GM18520 (cell line): ENCODE data around the gene PDE4A.
"Not testable (repeated sequence)": the region's sequence is repeated elsewhere in the genome, so short reads cannot be mapped to it uniquely, and the experiment has no call there.

Experiments used
- ATAC-seq: cut with Tn5 transposase; IDR thresholded peaks from one replicate; pipeline ENCODE4 v1.9.1; 2021; ENCODE audit not compliant: unreplicated experiment

The PDE4A gene

DNA sequence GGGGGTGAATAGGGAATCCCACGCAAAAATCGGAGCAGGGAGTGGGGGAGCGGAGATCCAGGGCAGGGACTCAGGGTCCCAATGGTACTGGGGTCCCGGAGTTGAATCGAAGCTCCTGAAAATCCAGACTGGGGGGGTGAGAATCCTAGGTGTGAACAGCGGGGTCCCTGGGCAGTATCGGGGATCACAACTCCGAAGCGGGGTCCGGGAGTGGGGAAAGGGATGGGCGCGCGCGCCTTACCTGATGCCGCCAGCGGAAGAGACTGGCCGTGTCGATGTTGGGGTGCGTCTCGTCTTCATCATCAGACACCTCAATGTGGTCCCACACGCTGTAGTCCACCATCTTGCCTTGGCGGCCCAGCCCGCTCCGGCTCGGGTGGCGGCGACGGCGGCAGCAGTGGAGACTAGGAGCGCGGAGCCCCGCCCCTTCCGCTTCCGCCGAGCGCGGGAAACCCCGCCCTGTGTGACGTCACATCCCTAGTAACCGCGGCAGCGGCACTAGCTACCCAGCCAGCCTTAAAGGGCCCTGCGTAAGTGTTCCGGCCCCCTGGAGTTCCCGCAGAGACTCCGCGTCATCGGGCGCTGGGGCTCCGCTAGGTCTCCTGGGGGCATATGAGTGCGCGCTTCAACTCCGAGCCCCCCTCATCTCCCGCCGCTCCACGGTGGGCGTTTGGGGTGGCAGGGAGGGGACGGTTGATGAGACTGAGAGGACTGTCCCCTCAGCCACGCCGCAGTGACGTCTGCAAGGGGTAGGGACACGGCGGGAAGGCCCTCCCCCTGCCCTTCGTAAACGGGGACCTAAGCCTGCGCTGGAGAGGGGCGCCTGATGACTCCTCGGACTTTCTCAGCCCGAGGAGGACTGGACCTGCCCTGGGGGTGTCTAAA lies 17.0 kb upstream of the PDE4A start, which contains the start of gene CDC37:
TSS of gene CDC37 (minus strand) at position 406 of the 885 bp plus-strand sequence. CDS start at position 343, 63 bp downstream.
- peak; percentile 77 for ATAC-seq

DNA sequence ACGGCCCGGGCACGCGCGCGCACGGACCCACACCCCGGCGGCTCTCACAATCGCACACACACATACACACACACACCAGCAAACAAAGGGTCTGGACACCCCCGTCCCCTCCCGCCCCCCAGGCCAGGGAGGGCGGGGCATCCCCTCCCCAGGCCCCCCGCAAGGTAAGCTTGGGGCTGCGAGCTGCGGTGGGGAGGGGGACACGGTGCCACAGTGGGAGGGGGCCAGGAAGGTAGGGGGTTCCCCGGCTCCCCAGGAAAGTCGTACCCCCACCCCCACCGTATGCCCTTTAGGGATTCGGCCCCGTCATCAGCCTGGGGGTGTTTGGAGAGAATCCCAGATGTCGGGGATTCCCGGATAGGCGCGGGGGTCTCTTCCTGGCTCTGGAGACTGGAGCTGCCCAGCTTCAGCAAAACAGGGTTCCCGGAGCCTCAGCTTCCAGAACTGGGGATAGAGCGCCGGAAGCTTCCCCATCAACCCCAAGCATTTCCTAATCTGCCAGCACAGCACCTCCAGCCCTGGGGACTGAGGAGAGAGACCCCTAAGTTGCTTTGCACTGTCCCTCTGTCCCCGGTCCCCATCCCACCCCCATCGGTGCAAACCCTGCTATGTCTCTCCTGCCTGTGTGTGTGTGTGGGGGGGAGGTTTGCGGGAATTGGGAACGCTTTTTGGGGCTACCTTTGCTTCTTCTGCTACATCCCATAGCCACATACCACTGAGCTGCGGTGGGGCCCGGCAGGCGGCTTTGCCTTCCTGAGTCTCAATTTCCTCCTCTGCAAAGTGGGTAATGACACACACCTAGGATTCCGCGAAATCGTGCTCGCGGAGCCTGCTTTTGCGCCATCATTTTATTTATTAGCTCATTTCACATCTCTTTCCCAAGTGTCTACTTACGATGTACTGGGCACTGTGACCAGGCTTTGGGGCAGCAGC lies 15.2 kb upstream of the PDE4A start:
- no peak for ATAC-seq

DNA sequence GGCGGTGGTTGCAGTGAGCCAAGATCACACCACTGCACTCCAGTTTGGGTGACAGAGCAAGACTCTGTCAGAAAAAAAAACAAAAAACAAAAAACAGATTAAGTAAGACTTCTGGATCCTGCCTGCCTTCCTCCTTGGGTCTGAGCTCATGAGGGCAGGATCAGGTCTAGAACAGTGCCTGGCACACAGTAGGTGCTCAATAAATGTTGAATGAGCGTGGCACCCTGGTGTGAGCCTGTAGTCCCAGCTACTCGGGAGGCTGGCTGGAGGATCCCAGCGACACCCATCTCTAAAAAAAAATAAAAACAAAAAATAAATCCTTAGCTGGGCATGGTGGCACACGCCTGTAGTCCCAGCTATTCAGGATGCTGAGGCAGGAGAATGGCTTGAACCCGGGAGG lies 14.1 kb upstream of the PDE4A start:
- no peak for ATAC-seq

DNA sequence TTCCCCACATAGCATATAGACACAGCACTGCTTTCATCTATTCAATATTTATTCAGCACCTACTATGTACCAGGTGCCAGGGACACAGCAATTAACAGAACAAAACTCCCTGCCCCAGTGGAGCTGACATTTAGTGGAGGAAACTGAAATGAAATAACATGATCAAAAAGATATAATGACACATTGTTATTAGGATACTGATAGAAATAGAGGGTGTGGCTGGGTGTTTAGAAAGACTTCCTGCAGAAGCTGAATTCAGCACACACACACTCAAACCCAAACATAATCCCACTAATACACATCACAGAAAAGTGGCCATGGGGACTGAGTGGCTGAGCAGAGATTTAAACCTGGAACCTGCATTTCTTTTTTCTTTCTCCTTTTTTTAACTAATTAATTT lies 13.2 kb upstream of the PDE4A start:
- no peak for ATAC-seq

DNA sequence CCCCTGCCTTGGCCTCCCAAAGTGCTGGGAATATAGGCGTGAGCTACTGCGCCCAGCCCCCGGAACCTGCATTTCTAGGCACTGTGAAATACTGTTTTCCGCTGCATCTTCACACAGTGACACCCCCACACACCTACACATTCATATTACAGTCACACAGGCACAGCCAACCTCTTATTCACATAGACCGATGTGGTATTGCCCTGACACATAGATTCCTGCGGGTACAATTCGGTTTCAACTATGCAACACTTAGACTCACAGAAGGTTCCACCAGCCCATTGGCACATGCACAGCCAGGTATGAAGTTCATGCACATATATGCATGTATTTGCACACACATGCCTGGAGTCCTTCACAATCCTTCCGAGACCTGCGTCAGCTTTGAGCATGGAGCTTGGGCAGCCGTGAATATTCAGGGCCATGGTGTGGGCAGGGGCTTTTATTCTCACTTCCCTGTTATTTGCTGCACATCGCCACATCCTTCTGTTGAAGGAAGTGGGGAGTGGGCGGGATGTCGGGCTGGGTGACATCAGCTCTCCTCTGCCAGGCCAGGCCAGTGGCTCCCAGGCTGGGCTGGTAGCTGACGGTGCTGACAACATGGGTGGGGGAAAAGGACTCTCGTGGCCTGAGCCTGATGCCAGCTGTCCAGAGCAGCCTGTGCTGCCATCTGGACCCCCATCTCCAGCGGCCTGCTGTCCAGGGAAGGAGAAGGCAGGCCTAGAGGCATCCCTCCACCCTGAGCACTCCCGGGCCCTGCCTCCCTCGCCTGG lies 11.6 kb upstream of the PDE4A start:
- no peak for ATAC-seq

DNA sequence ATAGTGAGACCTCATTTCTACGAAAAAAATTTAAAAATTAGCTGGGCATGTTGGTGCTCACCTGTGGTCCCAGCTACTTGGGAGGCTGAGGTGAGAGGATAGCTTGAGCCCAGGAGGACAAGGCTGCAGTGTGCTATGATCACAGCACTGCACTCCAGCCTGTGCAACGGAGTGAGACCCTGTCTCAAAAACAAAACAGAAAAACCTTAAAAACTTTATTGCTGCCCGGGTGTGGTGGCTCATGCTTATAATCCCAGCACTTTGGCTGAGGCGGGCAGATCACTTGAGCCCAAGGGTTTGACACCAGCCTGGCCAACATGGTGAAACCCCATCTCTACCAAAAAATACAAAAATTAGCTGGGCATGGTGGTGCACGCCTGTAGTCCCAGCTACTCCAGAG lies 9.1 kb upstream of the PDE4A start:
- ATAC-seq = not testable (repeated sequence)

DNA sequence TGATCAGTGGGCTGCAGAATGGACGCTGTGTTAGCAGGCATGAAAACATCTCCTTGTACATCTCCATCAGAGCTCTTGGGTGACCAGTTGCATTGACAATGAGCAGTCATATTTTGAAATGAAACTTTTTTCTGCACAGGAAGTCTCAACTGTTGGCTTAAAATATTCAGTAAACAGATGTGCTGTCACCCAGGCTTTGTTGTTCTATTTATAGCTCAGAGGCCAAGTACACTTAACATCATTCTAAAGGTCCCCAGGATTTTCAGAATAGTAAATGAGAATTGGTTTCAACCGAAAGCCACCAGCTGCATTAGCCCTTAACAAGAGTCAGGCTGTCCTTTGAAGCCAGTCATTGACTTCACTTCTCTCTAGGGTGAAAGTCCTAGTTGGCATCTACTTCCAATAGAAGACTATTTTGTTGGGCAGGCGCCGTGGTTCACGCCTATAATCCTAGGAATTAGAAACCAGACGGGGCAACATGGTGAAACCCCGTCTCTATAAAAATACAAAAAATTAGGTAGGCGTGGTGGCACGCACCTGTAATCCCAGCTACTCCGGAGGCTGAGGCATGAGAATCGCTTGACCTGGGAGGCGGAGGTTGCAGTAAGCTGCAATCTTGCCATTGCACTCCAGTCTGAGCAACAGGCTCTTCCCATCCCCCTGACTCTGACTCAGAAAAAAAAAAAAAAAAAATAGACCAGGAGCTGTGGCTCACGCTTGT lies 7.9 kb upstream of the PDE4A start:
- peak; percentile 65 for ATAC-seq

DNA sequence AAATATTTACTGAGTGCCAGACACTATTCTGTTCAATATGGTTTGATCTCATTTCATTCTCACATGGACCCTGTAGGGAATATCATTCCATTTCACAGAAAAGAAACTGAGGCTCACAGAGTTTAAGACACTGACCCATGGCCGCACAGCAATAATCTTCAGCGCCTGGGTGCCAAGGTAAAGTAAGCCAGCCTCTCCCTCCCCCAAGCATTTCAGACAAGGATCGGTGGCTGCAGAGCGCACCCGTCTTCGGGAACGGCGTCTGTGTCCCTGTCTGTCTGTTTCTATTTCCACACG lies 4.3 kb upstream of the PDE4A start:
- no peak for ATAC-seq

DNA sequence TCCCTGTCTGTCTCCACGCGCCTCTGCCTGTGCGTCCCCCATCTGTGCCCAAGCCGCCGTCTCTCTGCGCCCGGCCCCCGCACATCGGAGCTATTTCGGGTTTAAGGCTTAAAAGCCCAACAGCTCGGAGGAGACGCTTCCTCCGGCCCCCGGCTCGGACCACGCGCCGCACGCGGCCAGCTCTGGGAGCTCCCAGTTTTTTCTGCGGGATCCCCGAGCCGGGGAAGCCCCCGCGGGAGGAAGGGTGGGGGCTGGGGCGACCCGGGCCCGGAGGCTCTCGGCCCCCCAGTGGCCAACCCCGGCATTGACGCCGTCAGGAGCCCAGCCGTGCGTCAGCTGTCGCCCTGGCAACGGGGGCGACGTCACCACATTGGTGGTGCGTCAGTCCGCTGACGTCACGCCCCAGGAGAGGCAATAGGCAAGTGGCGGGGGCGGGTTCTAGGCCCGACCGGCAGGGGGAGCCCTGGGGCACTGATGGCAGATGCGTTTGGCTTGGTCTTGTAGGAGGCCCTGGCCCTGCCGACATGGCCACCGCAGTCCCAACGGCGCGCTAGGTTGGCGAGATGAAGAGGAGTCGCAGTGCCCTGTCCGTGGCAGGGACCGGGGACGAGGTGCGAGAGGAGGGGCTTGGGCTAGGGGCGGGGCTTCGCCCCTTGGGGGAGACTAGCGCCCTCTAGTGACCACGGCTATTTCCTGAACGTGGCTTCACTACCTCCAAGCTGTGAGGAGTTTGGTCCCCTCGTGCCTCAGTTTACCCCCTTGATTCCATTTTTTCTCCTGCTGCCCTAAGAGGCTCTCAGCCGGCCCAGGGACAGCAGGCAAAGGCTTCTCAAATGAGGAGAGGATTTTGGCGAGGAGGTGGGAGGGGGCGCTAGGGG lies 3.7 kb upstream of the PDE4A start:
- ATAC-seq = peak; percentile 55

DNA sequence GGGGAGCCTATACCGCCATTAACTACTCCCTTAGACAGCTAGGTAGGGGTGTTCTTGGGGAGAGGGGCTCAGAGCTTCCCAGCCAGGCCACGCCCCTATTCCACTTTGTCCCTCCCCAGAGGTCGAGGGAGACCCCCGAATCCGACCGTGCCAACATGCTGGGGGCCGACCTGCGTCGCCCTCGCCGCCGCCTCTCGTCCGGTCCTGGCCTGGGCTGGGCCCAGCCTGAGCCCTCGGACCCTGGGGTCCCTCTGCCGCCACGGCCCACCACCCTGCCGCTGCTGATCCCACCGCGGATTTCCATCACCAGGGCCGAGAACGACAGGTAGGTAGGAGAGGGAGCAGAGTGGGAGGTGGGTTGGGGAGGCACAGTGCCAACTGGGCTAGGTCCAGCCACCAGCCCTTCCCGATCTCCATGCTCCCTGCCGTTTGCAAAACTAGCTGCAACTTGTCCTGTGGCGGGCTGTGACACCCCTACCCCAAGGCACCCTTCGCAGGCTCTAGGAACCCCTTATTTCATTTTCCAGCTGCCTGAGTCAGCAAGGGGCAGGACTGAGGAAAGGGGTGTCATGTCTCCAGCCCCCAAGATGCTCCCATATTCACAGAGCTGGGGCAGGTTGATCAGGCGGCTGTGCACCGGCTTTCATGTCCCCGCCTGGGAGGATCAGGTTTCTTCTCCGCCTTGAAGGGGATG lies 2.6 kb upstream of the PDE4A start:
- ATAC-seq = no peak

DNA sequence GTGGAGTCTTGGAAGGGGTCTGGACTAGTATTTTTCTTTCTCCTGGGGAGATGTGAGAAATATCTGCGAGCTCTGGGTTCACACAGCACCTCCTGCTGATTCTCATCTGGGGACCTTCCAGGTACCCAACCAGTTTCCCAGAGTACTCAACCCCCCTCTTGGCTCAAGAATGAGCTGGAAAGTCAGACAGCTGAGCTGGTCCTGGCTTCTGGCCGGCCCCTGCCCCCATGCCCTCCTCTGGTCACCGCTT lies 2.2 kb upstream of the PDE4A start:
- ATAC-seq = no peak

DNA sequence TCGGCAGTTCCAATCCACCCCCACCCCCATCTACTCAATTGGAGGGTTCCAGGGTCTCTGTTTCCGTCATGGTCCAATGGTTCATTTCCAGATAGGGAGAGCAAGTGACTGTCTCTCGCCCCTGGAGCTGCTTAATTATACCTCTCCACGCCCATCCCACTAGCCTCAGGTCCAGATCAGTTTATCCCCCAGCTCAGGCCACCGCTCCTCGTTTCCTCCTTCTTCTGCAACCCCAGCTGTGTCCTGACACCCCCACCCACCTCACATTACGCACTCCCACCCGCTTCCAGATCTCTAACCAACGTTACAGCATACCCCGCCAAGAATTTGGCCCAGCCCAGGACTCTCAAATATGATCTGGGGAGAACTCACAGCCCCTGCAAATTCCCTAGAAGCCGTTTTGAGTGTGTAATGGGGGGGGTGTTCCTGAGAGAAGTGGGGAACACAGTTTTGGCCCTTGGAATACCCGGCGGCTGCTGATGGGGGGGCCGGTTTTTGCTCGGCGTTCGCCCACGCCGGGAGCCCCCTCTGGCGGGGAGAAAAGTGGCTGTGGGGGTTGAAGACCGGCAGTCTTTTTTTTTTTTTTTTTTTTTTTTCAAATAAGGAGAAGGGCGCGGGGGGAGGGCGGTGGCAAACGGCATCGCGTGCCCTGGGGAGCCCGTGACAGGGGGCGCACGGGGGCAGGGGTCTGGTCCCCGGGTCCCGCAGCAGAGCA lies 1.7 kb upstream of the PDE4A start:
- ATAC-seq = no peak

DNA sequence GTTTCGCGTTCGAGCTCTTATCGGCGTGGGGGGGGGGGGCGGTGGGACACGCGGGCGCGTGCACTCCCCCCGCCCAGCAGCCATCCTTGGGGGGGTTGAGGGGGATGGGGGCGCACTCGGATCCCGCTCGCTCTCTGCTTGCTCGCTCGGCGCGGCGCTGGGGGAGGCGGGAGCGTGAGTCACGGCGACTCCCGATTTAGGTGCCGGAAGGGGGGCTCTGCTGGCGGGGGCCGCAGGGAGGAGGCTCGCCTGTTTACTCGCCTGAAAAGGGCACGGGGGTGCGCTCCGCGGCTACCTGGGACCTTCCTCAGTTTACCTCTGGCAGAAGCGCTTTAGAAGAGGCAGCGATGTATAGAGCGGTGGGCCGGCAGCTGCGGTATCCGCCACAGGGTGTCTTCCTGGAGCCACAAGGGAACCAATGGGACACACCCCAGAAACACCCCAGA lies 1.1 kb upstream of the PDE4A start:
- ATAC-seq = no peak

DNA sequence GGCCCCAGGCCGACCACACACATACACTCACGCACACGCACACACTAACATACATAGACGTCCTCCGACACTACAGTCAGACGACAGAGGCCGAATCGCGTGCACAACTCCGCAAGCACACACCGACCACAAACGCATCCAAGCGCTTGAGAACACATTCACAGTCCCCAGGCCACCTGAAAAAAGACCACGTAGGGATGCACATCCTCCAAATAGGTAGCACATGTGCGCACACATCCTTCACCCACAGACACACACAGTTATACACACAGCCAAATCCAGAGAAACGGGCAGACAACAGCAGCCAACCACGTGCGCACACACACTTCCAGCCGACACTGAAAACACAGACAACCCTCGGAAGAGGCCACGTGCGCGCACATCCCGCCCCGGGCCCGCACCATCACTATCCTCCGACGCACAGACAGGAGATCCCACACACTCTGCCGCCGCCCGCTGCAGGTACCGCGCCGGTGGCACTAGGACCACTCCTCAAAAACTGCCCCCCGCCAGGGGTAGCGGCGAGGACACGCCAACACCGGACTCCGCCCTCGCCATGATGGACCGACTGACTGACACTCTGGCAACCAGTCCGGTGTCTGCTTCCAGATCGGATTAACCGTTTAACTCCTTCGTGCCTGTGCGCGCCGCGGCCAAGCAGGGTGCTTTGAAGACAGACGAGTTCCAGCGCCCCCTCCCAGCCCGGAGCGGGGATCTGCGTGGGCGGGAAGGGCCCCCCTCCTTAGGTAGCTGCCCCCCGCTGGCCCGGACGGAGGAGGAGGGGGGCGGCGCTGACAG lies 493 bp upstream of the PDE4A start:
- ATAC-seq = no peak

DNA sequence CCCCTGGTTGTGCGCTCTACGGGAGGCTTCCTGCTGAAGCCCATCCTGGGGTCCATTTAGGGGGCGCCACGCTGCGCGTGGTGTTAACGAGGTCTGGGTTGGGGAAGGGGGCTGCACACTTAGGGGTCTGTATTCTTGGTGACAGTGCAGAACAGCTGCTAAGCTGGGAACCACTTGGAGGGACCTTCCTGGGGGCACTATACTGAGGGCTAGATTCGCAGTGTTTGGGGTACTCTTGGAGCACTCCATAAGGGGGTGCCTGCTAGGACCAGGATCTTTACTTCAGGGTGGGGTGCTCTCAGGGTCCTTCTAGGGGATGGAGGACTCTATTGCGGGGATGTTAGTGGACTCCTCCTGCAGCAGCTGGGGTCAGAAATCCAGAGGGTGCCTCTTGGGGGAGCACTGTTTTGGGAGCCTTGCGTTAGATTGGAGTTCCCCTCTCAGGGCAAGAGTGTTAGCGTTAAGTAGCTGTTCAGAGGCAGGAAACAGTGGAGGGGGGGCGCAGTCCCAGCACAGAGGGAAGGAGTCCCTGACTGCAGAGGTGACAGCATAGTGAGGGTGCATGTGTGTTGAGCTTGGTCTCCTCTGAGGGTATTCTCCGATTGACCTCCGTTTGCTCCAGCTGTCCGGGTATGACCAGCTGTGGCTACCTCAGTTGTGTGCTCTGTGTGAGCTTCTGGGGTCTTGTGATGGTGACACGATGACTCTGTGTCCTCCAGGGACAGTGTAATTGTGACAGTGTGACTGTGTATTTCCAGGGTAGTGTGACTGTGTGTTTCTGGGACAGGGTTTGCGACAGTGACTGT lies 1.1 kb downstream of the PDE4A start:
- ATAC-seq = no peak

DNA sequence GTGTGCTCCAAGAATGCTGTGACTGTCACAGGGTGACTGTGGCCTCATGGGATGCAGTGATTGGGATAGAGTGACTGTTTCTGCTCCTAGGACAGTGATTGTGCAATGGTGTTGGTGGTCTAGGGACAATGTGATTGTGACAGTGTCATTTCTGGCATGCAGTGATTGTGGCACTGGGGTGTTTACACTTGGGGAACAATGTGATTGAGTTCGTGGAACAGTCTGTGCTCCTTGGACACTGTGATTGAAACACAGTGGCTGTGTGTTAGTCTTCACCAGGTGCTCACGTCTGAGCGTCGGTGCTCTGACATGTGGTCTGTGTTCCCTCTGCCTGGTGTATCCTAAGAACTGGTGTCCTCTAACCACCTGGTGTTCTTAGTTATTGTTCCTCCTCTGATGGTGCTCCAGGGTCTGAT lies 1.7 kb downstream of the PDE4A start:
- ATAC-seq = no peak

DNA sequence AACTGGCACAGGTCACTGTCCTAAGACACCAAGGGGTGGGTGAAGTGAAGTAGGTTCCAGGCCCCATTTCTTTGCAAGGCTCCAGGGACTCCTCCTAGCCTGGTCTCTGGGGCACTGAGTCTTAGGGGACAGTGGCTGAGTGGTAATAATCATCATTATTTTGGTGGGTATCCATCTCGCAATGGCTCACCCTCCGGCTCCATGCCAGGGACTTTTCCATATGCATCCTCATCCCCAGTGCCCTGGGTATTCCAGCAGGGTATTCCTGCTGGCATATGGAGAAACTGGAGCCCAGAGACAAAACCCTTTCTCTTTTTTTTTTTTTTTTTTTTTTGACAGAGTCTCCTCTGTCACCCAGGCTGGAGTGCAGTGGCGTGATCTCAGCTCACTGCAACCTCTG lies 2.5 kb downstream of the PDE4A start:
- no peak for ATAC-seq
